Keratinocyte (primary cell): ENCODE measurements around the gene HAUS1.
A peak's percentile ranks its signal among the peaks of the same experiment; 100 is the strongest.

ENCODE experiments used
- CTCF ChIP-seq, 3 experiments: IDR thresholded peaks in 1 of 3; conservative IDR thresholded peaks in 1 of 3; optimal IDR thresholded peaks in 1 of 3; 2 replicates in 2 of 3; 3 replicates in 1 of 3; pipeline versions ENCODE3 to v1.5.1; 2011; ENCODE audit warnings: low read length in 3 of 3, mild to moderate bottlenecking in 3 of 3, moderate library complexity in 2 of 3, control low read depth in 1 of 3, inconsistent platforms in 1 of 3; ENCODE audit not compliant: insufficient read depth in 2 of 3; ENCODE audit errors: extremely low read depth in 1 of 3
- EZH2 ChIP-seq: IDR thresholded peaks from one replicate; pipeline ENCODE4 v1.6.1; 2012; ENCODE audit warnings: inconsistent platforms, mild to moderate bottlenecking, low read length, moderate library complexity

- peak in 1 of 3 experiments; percentile 3 for TF ChIP-seq CTCF (optimal IDR thresholded peaks at IDR 0.05 in 1 of 3, IDR thresholded peaks at IDR 0.05 in 1 of 3, conservative IDR thresholded peaks at IDR 0.05 in 1 of 3; ENCODE audit: extremely low read depth in 1 of 3, insufficient read depth in 2 of 3, low read length in 3 of 3)
- no peak for TF ChIP-seq EZH2
Observed at GRCh38 chr18:46072376-46072867, 31.8 kb upstream of the HAUS1 start.
